K562 (cell line): ENCODE measurements around the gene C2CD2L. TPM values are rescaled to one million over a fixed set of nuclear protein-coding genes. Genes with fewer than 3 reads are reported as not detected.
A peak's percentile ranks its signal among the peaks of the same experiment; 100 is the strongest.

Experiments used
- ARID4B ChIP-seq: sonication (generic); formaldehyde crosslinking; IDR thresholded peaks from 2 replicates; pipeline ENCODE4 v1.8.0; 2022; ENCODE audit warnings: mild to moderate bottlenecking, missing genetic modification reagents
- ATF1 ChIP-seq, 2 experiments: fragments of 450-650 bp in 1 of 2; IDR thresholded peaks; 2 replicates each; pipeline ENCODE4 v1.6.1; 2016; ENCODE audit warnings: missing compliant biosample characterization in 1 of 2, missing genetic modification characterization in 1 of 2
- BCLAF1 ChIP-seq, 2 experiments: fragments of 450-650 bp in 1 of 2; IDR thresholded peaks; 2 replicates each; pipeline ENCODE4 v1.6.1; 2011 to 2017; ENCODE audit warnings: low read depth in 2 of 2, antibody characterized with exemption in 1 of 2, borderline replicate concordance in 1 of 2, low read length in 1 of 2, mild to moderate bottlenecking in 1 of 2, mixed read lengths in 1 of 2; ENCODE audit not compliant: control insufficient read depth in 1 of 2
- GATA2 ChIP-seq: sonication (generic); formaldehyde crosslinking; IDR thresholded peaks from 2 replicates; pipeline ENCODE4 v1.4.0; 2020; ENCODE audit warnings: mild to moderate bottlenecking, missing genetic modification reagents
- GTF2A2 ChIP-seq: IDR thresholded peaks from 2 replicates; pipeline ENCODE4 v1.6.1; 2016; ENCODE audit warnings: mild to moderate bottlenecking, missing genetic modification characterization, missing compliant biosample characterization
- HNRNPH1 ChIP-seq: fragments of 200-400 bp; formaldehyde crosslinking; optimal IDR thresholded peaks from 2 replicates; pipeline ENCODE3; 2017; ENCODE audit warnings: low read depth, mild to moderate bottlenecking, low read length, moderate library complexity
- MITF ChIP-seq: IDR thresholded peaks from 2 replicates; pipeline ENCODE4 v1.6.1; 2014; ENCODE audit warnings: antibody characterized with exemption
- NEUROD1 ChIP-seq: fragments of 150-350 bp; IDR thresholded peaks from 2 replicates; pipeline ENCODE4 v1.6.1; 2014; ENCODE audit warnings: borderline replicate concordance, low read length, low read depth; ENCODE audit not compliant: partially characterized antibody
- RNF2 ChIP-seq: sonication (generic); IDR thresholded peaks from 2 replicates; pipeline ENCODE4 v1.6.1; 2016
- SMARCE1 ChIP-seq: fragments of 450-650 bp; IDR thresholded peaks from 2 replicates; pipeline ENCODE4 v1.7.1; 2016; ENCODE audit warnings: mild to moderate bottlenecking
- SNAPC5 ChIP-seq: fragments of 250-450 bp; sonication (Bioruptor Pico); IDR thresholded peaks from 2 replicates; pipeline ENCODE4 v1.8.0; 2021; ENCODE audit warnings: moderate library complexity, mild to moderate bottlenecking, inconsistent platforms
- TBP ChIP-seq: optimal IDR thresholded peaks from 2 replicates; pipeline ENCODE3; 2011; ENCODE audit warnings: low read depth, low read length, improper control_type of control experiment
- TCF7 ChIP-seq: sonication (generic); IDR thresholded peaks from 2 replicates; pipeline ENCODE4 v1.6.1; 2016; ENCODE audit warnings: antibody characterized with exemption, borderline replicate concordance
- TEAD4 ChIP-seq, 2 experiments: sonication (generic) in 1 of 2; formaldehyde crosslinking in 1 of 2; IDR thresholded peaks; 2 replicates each; pipeline versions ENCODE4 v1.6.1 to v1.8.0; 2012 to 2022; ENCODE audit warnings: borderline replicate concordance in 1 of 2, inconsistent platforms in 1 of 2, low read length in 1 of 2, mild to moderate bottlenecking in 1 of 2, missing genetic modification reagents in 1 of 2
- THAP7 ChIP-seq: fragments of 250-450 bp; sonication (Bioruptor Pico); IDR thresholded peaks from 2 replicates; pipeline ENCODE4 v1.5.0; 2021
- U2AF1 ChIP-seq: fragments of 200-400 bp; formaldehyde crosslinking; optimal IDR thresholded peaks from 2 replicates; pipeline ENCODE3; 2017; ENCODE audit warnings: mild to moderate bottlenecking, low read depth, low read length, moderate library complexity
- ZFP36 ChIP-seq: fragments of 150-350 bp; IDR thresholded peaks from 2 replicates; pipeline ENCODE4 v1.6.1; 2018; ENCODE audit warnings: low read length, low read depth; ENCODE audit not compliant: partially characterized antibody
- ZNF707 ChIP-seq: fragments of 250-450 bp; sonication (Bioruptor Pico); conservative IDR thresholded peaks from 2 replicates; pipeline ENCODE4 v1.8.0; 2022; ENCODE audit warnings: inconsistent platforms, mild to moderate bottlenecking, moderate library complexity
- polyA plus RNA-seq, 8 experiments: library from polyadenylated mRNA; depleted of rRNA in 4 of 8; stranded (reverse) in 5 of 8; unstranded in 3 of 8; fragments of >200 nt; fragmentation: Nextera tagmentation in 2 of 8; fragmentation: Illumina TruSeq in 1 of 8; extraction: Ambion mirVana in 2 of 8; extraction: Trizol in 1 of 8; gene quantifications; 2 replicates each; pipeline versions ENCODE4 v1.2.1 to v1.2.3, GENCODE V29; 2011 to 2014; ENCODE audit warnings: inconsistent platforms in 1 of 8, missing spikeins in 1 of 8
- total RNA-seq, 7 experiments: library from RNA; depleted of rRNA in 6 of 7; stranded (reverse); fragments of >200 nt in 6 of 7; fragmentation: Illumina TruSeq in 2 of 7; extraction: Trizol in 2 of 7; gene quantifications; 2 replicates each; pipeline versions ENCODE4 v1.2.1 to v1.2.3, GENCODE V29; 2011 to 2021; ENCODE audit warnings: low replicate concordance in 1 of 7

Gene C2CD2L
- total and polyA plus RNA-seq, 9 of the 15 experiments (the other 6 are each of a cell fraction or from before 2014, with no cell fraction given), result 0.66 to 41.2 (median 14.8) TPM

- TF ChIP-seq RNF2 (peak; percentile 97), NEUROD1 (peak; percentile 96), ZFP36 (no peak), SNAPC5 (no peak), GATA2 (peak; percentile 97), U2AF1 (no peak), ATF1 (CRISPR knock-in tag; IDR thresholded peaks at IDR 0.05) (no peak), ATF1 (tag; IDR thresholded peaks at IDR 0.05) (peak; percentile 74), BCLAF1 (IDR thresholded peaks at IDR 0.05; ENCODE audit: borderline replicate concordance in 1 of 2, control insufficient read depth in 1 of 2, low read depth in 2 of 2, low read length in 1 of 2) (no peak), ZNF707 (no peak), THAP7 (CRISPR knock-in tag) (0 out of 2 replicates have a peak, but pooled peaks have one; percentile 52), ARID4B (no peak), TBP (no peak), GTF2A2 (no peak), TCF7 (0 out of 2 replicates have a peak, but pooled peaks have one; percentile 61), SMARCE1 (peak; percentile 99), TEAD4 (IDR thresholded peaks at IDR 0.05; ENCODE audit: low read length) (peak; percentile 99), TEAD4 (CRISPR knock-in tag; IDR thresholded peaks at IDR 0.05; ENCODE audit: borderline replicate concordance) (no peak), HNRNPH1 (no peak), MITF (peak; percentile 42; the same call in 1 of the 2 replicates)
Measured at GRCh38 chr11:119087747-119088241, 19.4 kb upstream of the C2CD2L start (continued).
